Thoracic aorta (tissue), 2 donors: ENCODE measurements around the gene HOXC9. TPM values are rescaled to one million over a fixed set of nuclear protein-coding genes. Genes with fewer than 3 reads are reported as not detected.

Experiments used
- ATAC-seq: fragments of 150-250 bp; one replicate; pipeline ENCODE4 v1.8.0; 2017; ENCODE audit warnings: low read depth; ENCODE audit not compliant: insufficient number of reproducible peaks, low FRiP score
- DNase-seq: peaks from one replicate; pipeline ENCODE4 v3.0.0-alpha.2; 2020; ENCODE audit warnings: low spot score
- H3K27ac ChIP-seq, 2 donors: fragments of 200-600 bp; sonication (generic); 1 replicate in 1 of 2; 2 replicates in 1 of 2; pipeline ENCODE4 v1.5.1; 2016; ENCODE audit warnings: mild to moderate bottlenecking in 2 of 2, moderate library complexity in 2 of 2
- H3K27me3 ChIP-seq: fragments of 200-600 bp; sonication (generic); replicated peaks from 2 replicates; pipeline ENCODE4 v1.6.0; 2016; ENCODE audit warnings: mild to moderate bottlenecking; ENCODE audit not compliant: insufficient read depth
- H3K36me3 ChIP-seq: fragments of 200-600 bp; sonication (generic); one replicate; pipeline ENCODE4 v1.5.1; 2016
- H3K4me1 ChIP-seq, 2 donors: fragments of 200-600 bp; sonication (generic); 1 replicate in 1 of 2; 2 replicates in 1 of 2; pipeline versions ENCODE4 v1.5.1 to v1.6.0; 2016; ENCODE audit warnings: low read depth in 2 of 2, mild to moderate bottlenecking in 1 of 2; ENCODE audit not compliant: control insufficient read depth in 1 of 2
- H3K4me3 ChIP-seq: fragments of 200-600 bp; sonication (generic); 2 replicates; pipeline ENCODE4 v1.5.1; 2016; ENCODE audit warnings: mild to moderate bottlenecking
- H3K9me3 ChIP-seq: fragments of 200-600 bp; sonication (generic); 2 replicates; pipeline ENCODE4 v1.5.1; 2016
- total RNA-seq, 2 donors: library from RNA; depleted of rRNA; stranded (reverse); fragments of >200 nt; gene quantifications; one replicate each; pipeline versions ENCODE4 v1.1.0 to v1.2.3, GENCODE V29; 2016
- TF ChIP-seq, protein P1 (sequence below): fragments of 200-600 bp; sonication (generic); IDR thresholded peaks from one replicate; pipeline ENCODE4 v1.5.1; 2019; ENCODE audit warnings: antibody characterized with exemption

HOXC9 gene
- total RNA-seq, 2 donors from 2014 or later: not detected

- Histone ChIP-seq H3K9me3 (no peaks in the 10 kb centered on the region), H3K27ac (no peak overlapping the region), H3K36me3 (no peaks in the 10 kb centered on the region), H3K4me1 (peaks cover 15 to 28% of the 10 kb centered on the region in 2 donors), H3K27me3 (peaks cover 50% of the 10 kb centered on the region), H3K4me3 (peak overlapping the region; percentile 66)
- TF ChIP-seq, protein P1, sequence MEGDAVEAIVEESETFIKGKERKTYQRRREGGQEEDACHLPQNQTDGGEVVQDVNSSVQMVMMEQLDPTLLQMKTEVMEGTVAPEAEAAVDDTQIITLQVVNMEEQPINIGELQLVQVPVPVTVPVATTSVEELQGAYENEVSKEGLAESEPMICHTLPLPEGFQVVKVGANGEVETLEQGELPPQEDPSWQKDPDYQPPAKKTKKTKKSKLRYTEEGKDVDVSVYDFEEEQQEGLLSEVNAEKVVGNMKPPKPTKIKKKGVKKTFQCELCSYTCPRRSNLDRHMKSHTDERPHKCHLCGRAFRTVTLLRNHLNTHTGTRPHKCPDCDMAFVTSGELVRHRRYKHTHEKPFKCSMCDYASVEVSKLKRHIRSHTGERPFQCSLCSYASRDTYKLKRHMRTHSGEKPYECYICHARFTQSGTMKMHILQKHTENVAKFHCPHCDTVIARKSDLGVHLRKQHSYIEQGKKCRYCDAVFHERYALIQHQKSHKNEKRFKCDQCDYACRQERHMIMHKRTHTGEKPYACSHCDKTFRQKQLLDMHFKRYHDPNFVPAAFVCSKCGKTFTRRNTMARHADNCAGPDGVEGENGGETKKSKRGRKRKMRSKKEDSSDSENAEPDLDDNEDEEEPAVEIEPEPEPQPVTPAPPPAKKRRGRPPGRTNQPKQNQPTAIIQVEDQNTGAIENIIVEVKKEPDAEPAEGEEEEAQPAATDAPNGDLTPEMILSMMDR: no peak
- DNase-seq (no peak), ATAC-seq (no peak)
Measured at GRCh38 chr12:53994264-53995001, 5.5 kb upstream of the HOXC9 start.

DNA sequence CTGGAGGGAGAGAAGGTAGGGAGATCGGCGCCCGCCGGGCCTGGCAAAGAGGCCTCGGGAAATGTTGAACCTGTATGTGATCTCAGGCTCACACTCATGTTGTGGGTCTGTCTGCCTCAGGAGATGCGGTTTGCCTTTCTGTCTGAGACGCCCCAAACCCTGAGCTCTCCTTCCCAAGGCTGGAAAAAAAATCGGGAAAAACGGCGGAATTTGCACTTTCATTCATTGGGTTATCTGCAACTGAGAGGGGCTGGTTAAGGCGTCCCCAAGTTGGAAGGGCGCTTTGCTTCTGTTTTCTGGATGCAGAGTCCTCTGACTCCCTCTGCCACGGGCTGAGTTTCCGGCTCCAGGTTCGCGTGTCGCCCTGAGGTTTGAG lies 5.0 kb upstream of the HOXC9 start:
- H3K27me3 ChIP-seq: peaks cover 50% of the 10 kb centered on the region
- no peak for DNase-seq

GRCh38 chr12:53995378-53996239 lies 4.4 kb upstream of the HOXC9 start:
- no peaks in the 10 kb centered on the region for H3K36me3 ChIP-seq
- ATAC-seq (no peak), DNase-seq (no peak)
- H3K27ac ChIP-seq: no peak overlapping the region
- peaks cover 26 to 36% of the 10 kb centered on the region in 2 donors for H3K4me1 ChIP-seq
- TF ChIP-seq, protein P1: no peak
- H3K27me3 ChIP-seq: peaks cover 50% of the 10 kb centered on the region
- H3K9me3 ChIP-seq: no peaks in the 10 kb centered on the region
- H3K4me3 ChIP-seq: peak overlapping the region; percentile 66

More for the DNA sequence above, 5.0 kb upstream of the HOXC9 start:
- TF ChIP-seq, protein P1: no peak
- Histone ChIP-seq H3K9me3 (no peaks in the 10 kb centered on the region), H3K27ac (no peak overlapping the region), H3K4me1 (peaks cover 20 to 32% of the 10 kb centered on the region in 2 donors), H3K36me3 (no peaks in the 10 kb centered on the region), H3K4me3 (peak overlapping the region; percentile 66)
- no peak for ATAC-seq

DNA sequence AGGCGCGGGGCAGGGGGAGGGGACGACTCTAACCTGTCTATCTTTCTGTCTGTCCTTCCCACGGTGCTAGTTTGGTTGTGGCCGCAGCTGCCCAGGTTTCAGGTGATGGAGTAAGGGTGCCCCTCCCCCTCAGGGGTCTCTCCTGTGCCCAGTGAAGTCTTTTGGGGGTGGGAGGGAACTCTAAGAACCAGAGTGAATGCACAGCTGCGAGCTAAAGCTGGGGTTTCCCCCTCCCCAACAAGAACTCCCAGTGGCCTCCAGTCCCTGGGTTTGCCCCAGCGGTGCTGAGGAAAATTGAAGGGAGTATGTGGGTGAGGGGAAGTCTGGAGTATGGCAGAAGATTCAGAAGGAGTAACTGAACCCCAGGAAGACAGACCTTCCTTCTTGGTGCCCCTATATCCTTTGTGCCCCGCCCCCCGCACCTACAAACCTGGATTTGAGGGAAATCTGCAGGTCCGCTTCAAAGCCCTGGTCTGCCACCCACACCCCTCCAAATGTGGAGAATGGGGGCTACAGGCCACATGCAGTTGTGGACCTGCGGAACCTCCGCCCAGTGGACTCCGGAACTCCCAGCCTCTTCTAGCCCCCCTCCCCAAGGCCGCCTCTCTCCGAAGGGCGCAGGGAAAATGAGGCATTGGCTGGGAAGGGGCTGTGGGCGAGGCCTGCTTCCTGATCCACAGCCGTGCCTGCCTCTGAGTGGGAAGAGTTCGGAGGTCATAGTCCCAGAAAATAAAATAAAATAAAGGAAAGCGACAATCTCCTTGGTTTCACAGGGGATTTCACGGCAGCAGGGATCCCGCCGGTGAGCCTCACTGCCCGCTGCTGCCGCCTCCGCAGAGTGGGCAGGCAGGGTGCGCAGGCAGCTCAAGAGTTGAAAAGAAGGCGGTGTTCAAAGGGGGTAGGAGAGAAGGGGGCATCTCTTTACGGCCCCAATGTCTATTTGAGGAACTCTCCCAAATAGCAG lies 3.4 kb upstream of the HOXC9 start:
- Histone ChIP-seq H3K27me3 (peaks cover 54% of the 10 kb centered on the region), H3K27ac (no peak overlapping the region), H3K4me3 (peak overlapping the region; percentile 66), H3K36me3 (no peaks in the 10 kb centered on the region), H3K4me1 (peaks cover 27 to 30% of the 10 kb centered on the region in 2 donors), H3K9me3 (no peaks in the 10 kb centered on the region)
- ATAC-seq (no peak), DNase-seq (no peak)
- TF ChIP-seq, protein P1: no peak
